Ramos (cell line): ENCODE measurements around the gene SBDS.
"Not testable (repeated sequence)": the region's sequence is repeated elsewhere in the genome, so short reads cannot be mapped to it uniquely, and the experiment has no call there.

ENCODE experiments used
- in situ Hi-C: fragments of 300-500 bp; cut with MboI; formaldehyde crosslinking; loops from one replicate; pipeline ENCODE4 v1.14.3; 2022; ENCODE audit warnings: low sequenced_read_pairs; ENCODE audit not compliant: unreplicated experiment

SBDS gene

GRCh38 chr7:66996444-66997191 is 1.2 kb upstream of the SBDS start, which contains the start of gene TYW1:
Gene TYW1 (plus strand): TSS chr7:66996833. CDS start chr7:66996979, 146 bp downstream.
- in situ Hi-C loops: not testable (repeated sequence)

- in situ Hi-C loops: not testable (repeated sequence)
Observed at GRCh38 chr7:66994691-66995049, 716 bp downstream of the SBDS start.

GRCh38 chr7:66994051-66994450 is 1.3 kb downstream of the SBDS start:
- in situ Hi-C loops: not testable (repeated sequence)

DNA sequence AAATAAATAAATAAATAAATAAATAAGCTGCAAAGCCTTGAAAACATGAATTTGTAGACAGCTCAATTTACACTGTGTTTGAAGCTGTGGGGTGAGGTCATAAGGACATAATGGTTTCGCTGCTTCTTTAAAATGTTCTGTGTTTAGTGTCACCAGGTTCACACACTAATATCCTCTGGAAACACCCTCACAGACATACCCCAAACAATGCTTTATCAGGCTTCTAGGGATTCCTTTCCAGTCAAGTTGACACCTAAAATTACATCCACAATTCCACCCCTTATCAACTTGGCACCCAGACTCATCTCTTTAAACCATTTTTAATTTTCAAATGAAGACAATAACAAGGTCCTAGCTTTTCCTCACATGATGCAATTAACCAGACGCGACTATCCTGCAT is 5.8 kb downstream of the SBDS start:
- in situ Hi-C loops: not testable (repeated sequence)

- in situ Hi-C loops: not testable (repeated sequence)
Observed at GRCh38 chr7:66980336-66980735, 15.1 kb downstream of the SBDS start.

DNA sequence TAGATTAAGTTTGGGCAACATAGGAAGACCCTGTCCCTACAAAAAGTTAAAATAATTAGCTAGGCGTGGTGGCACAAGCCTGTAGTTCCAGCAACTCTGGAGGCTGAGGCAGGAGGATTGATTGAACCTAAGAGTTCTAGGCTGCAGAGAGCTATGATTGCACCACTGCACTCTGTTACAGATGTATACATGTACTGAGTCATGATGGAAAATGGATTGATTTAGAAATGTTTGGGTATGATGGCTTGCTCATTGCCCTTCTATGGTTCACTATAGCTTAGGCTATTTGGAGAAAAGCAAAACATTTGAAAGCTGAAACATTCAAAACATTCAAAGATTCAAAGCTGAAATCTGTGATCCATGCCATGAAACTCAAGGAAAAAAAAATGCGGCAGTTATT is 16.4 kb downstream of the SBDS start:
- in situ Hi-C loops: not testable (repeated sequence)

GRCh38 chr7:66978312-66978711 is 17.1 kb downstream of the SBDS start:
- in situ Hi-C loops: not testable (repeated sequence)

- in situ Hi-C loops: no loop called here
Observed at GRCh38 chr7:66974986-66975590, 20.3 kb downstream of the SBDS start.

GRCh38 chr7:66970310-66970709 is 25.1 kb downstream of the SBDS start:
- in situ Hi-C loops: no loop called here

GRCh38 chr7:66969001-66969400 is 26.4 kb downstream of the SBDS start:
- in situ Hi-C loops: not testable (repeated sequence)

GRCh38 chr7:66967029-66967428 is 28.4 kb downstream of the SBDS start:
- in situ Hi-C loops: no loop called here

GRCh38 chr7:66964411-66964810 is 31.0 kb downstream of the SBDS start:
- in situ Hi-C loops: no loop called here

DNA sequence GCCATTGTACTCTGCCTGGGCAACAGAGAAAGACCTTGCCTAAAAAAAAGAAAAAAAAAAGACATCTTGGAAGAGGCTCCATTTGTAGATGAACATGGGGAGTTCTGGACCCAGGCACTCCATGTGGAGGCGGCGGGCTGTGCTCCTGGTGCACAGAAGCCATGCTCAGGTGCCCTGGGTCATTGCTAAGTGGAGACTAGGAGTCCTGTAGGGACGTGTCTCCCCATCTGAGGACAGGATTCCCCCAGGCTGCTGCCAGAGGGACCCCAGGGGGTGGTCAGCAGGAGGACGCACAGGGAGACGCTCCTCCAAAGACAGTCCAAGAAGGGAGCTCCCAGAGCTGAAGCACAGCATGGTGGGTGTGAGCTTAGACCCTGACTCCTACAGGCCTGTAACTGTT is 34.3 kb downstream of the SBDS start:
- in situ Hi-C loops: no loop called here

DNA sequence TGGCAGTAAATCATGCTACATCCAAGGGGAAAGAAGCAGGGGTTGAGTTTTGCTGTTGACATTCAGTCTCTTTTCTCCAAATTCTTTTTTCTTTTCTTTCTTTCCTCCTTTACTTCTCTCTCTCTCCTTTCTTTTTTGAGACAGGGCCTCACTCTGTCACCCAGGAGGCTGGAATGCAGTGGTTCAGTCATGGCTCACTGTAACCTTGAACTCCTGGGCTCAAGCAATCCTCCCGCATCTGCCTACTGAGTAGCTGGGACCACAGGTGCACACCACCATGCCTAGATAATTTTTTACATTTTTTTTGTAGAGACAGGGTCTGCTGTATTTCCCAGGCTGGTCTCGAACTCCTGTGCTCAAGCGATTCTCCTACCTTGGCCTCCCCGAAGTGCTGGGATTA is 35.2 kb downstream of the SBDS start:
- in situ Hi-C loops: no loop called here

- in situ Hi-C loops: no loop called here
Observed at GRCh38 chr7:66958538-66959350, 36.6 kb downstream of the SBDS start.

- in situ Hi-C loops: no loop called here
Observed at GRCh38 chr7:66957595-66958290, 37.6 kb downstream of the SBDS start.

DNA sequence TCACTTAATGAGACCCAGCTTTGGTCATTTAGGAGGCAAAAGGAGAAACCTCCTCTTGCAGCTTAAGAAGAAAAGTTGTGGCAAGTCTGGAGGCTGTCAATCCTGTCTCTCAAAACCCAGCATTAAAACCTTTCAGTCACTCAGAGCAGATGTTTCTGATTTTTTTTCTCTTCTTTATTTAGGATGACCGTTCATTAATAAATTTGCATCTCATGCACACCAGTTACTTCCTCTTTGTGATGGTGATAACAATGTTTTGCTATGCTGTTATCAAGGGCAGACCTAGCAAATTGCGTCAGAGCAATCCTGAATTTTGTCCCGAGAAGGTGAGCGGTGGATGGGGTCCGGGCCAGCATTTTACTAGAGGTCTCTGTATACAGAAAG is 42.4 kb downstream of the SBDS start:
- in situ Hi-C loops: no loop called here

DNA sequence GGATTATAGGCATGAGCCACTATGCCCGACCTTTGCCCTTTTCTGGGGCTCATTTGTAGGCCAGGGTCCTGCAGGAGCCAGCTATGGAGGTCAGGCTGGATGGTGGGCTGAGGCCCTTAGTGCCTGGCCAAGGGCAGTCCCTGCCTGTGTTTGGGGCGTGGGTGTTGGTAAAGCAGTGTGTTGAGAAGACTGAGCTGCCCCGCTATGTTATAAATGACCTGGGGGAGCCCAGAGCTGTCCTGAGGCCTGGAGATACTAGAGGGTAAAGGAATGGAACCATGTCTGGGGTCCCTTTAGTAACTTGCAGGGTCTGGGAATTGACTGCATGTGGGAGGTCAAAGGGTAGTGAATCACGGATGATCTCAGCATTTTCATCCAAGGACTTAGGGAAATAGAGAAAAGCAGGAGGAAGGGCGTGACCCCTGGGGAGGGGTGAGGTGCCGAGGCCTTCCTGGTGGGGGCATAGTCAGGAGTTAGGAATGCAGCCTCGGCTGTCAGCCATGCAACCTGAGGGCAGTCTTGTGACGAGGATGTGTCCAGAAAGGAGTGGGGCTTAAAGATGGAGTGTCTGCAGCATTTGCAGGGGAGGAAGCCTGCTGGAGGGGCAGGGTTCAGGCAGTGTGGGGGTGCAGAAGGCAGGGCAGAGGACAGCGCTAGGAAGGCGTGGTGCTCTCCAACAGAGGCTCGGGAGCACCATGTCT is 42.9 kb downstream of the SBDS start:
- in situ Hi-C loops: no loop called here

- in situ Hi-C loops: no loop called here
Observed at GRCh38 chr7:66950763-66951162, 44.6 kb downstream of the SBDS start.

GRCh38 chr7:66950311-66950710 is 45.1 kb downstream of the SBDS start:
- in situ Hi-C loops: no loop called here
